ENCODE data around the gene PLA2G2A.

- TF ChIP-seq TAF1 (IDR thresholded peaks at IDR 0.05; ENCODE audit: borderline replicate concordance, low read depth, low read length) (no peak), POLR2AphosphoS5 (IDR thresholded peaks at IDR 0.05; ENCODE audit: low read depth, low read length) (no peak)
These were observed 33.1 kb downstream of the PLA2G2A start for GRCh38 chr1:19946331-19946751.

All from GM12892 (cell line).